ENCODE measurements around the gene ATP5MC3.

- TF ChIP-seq, protein P1, sequence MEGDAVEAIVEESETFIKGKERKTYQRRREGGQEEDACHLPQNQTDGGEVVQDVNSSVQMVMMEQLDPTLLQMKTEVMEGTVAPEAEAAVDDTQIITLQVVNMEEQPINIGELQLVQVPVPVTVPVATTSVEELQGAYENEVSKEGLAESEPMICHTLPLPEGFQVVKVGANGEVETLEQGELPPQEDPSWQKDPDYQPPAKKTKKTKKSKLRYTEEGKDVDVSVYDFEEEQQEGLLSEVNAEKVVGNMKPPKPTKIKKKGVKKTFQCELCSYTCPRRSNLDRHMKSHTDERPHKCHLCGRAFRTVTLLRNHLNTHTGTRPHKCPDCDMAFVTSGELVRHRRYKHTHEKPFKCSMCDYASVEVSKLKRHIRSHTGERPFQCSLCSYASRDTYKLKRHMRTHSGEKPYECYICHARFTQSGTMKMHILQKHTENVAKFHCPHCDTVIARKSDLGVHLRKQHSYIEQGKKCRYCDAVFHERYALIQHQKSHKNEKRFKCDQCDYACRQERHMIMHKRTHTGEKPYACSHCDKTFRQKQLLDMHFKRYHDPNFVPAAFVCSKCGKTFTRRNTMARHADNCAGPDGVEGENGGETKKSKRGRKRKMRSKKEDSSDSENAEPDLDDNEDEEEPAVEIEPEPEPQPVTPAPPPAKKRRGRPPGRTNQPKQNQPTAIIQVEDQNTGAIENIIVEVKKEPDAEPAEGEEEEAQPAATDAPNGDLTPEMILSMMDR (IDR thresholded peaks at IDR 0.05 in 4 of 5, conservative IDR thresholded peaks at IDR 0.05 in 1 of 5): no peak
- peak in 1 of 2 donors; percentile 5 for TF ChIP-seq POLR2A (IDR thresholded peaks at IDR 0.05)
Measured at GRCh38 chr2:175168564-175168945, 13.0 kb downstream of the ATP5MC3 start.
